ENCODE measurements around the gene CTBP2. TPM values are rescaled to one million over a fixed set of nuclear protein-coding genes. Genes with fewer than 3 reads are reported as not detected.
"Not testable (repeated sequence)": the region's sequence is repeated elsewhere in the genome, so short reads cannot be mapped to it uniquely, and the experiment has no call there.

CTBP2 gene
- total RNA-seq, 2 experiments from 2014 or later: 0.25 TPM; not detected in 1

- DNase-seq: no peak
- Mint-ChIP-seq H3K4me1 (no peaks in the 10 kb centered on the region), H3K9me3 (peaks cover 2% of the 10 kb centered on the region), H3K27ac (no peak overlapping the region), H3K4me3 (no peak overlapping the region), H3K36me3 (no peaks in the 10 kb centered on the region), H3K27me3 (peaks cover 19% of the 10 kb centered on the region)
Measured at GRCh38 chr10:125192005-125192404, 31.6 kb upstream of the CTBP2 start.

GRCh38 chr10:125190946-125191345, 30.6 kb upstream of the CTBP2 start:
- H3K4me1 Mint-ChIP-seq: no peaks in the 10 kb centered on the region
- H3K9me3 Mint-ChIP-seq: peaks cover 2% of the 10 kb centered on the region
- H3K36me3 Mint-ChIP-seq: no peaks in the 10 kb centered on the region
- DNase-seq: no peak
- no peak overlapping the region for H3K27ac Mint-ChIP-seq
- H3K4me3 Mint-ChIP-seq: no peak overlapping the region
- peaks cover 24% of the 10 kb centered on the region for H3K27me3 Mint-ChIP-seq

GRCh38 chr10:125190414-125190813, 30.1 kb upstream of the CTBP2 start:
- Mint-ChIP-seq H3K4me3 (no peak overlapping the region), H3K27me3 (peaks cover 29% of the 10 kb centered on the region)

GRCh38 chr10:125189162-125189561, 28.8 kb upstream of the CTBP2 start:
- Mint-ChIP-seq H3K4me3 (no peak overlapping the region), H3K27me3 (peaks cover 32% of the 10 kb centered on the region), H3K9me3 (peaks cover 2% of the 10 kb centered on the region), H3K36me3 (no peaks in the 10 kb centered on the region), H3K27ac (no peak overlapping the region), H3K4me1 (no peaks in the 10 kb centered on the region)
- DNase-seq: no peak

More at GRCh38 chr10:125190414-125190813, 30.1 kb upstream of the CTBP2 start:
- Mint-ChIP-seq H3K9me3 (peaks cover 2% of the 10 kb centered on the region), H3K27ac (no peak overlapping the region), H3K36me3 (no peaks in the 10 kb centered on the region), H3K4me1 (no peaks in the 10 kb centered on the region)
- no peak for DNase-seq

- Mint-ChIP-seq H3K4me3 (no peak overlapping the region), H3K9me3 (peaks cover 7% of the 10 kb centered on the region), H3K4me1 (no peaks in the 10 kb centered on the region), H3K36me3 (no peaks in the 10 kb centered on the region), H3K27ac (no peak overlapping the region), H3K27me3 (peaks cover 41% of the 10 kb centered on the region)
- DNase-seq: no peak
Measured at GRCh38 chr10:125187238-125188194, 27.2 kb upstream of the CTBP2 start.

- H3K9me3 Mint-ChIP-seq: peaks cover 7% of the 10 kb centered on the region
- no peak for DNase-seq
- no peak overlapping the region for H3K27ac Mint-ChIP-seq
- no peaks in the 10 kb centered on the region for H3K36me3 Mint-ChIP-seq
- no peak overlapping the region for H3K4me3 Mint-ChIP-seq
- peaks cover 50% of the 10 kb centered on the region for H3K27me3 Mint-ChIP-seq
- no peaks in the 10 kb centered on the region for H3K4me1 Mint-ChIP-seq
Measured at GRCh38 chr10:125186431-125187170, 26.2 kb upstream of the CTBP2 start.

GRCh38 chr10:125179107-125179506, 18.7 kb upstream of the CTBP2 start:
- not testable (repeated sequence) for H3K4me3 Mint-ChIP-seq, H3K36me3 Mint-ChIP-seq, H3K4me1 Mint-ChIP-seq, DNase-seq, H3K27ac Mint-ChIP-seq
- Mint-ChIP-seq H3K27me3 (peaks cover 42% of the 10 kb centered on the region), H3K9me3 (peaks cover 16% of the 10 kb centered on the region)

- Mint-ChIP-seq H3K27me3 (peaks cover 35% of the 10 kb centered on the region), H3K9me3 (peaks cover 11% of the 10 kb centered on the region), H3K27ac (no peak overlapping the region), H3K4me1 (no peaks in the 10 kb centered on the region), H3K36me3 (no peaks in the 10 kb centered on the region), H3K4me3 (no peak overlapping the region)
- DNase-seq: no peak
Measured at GRCh38 chr10:125177641-125178640, 17.6 kb upstream of the CTBP2 start.

GRCh38 chr10:125175807-125176206, 15.4 kb upstream of the CTBP2 start:
- DNase-seq: no peak
- H3K27ac Mint-ChIP-seq: no peak overlapping the region

GRCh38 chr10:125174360-125174759, 14.0 kb upstream of the CTBP2 start:
- no peaks in the 10 kb centered on the region for H3K36me3 Mint-ChIP-seq
- peaks cover 20% of the 10 kb centered on the region for H3K27me3 Mint-ChIP-seq
- no peaks in the 10 kb centered on the region for H3K4me1 Mint-ChIP-seq
- peaks cover 5% of the 10 kb centered on the region for H3K9me3 Mint-ChIP-seq
- H3K4me3 Mint-ChIP-seq: no peak overlapping the region
- DNase-seq: no peak
- H3K27ac Mint-ChIP-seq: no peak overlapping the region

More at GRCh38 chr10:125175807-125176206, 15.4 kb upstream of the CTBP2 start:
- no peak overlapping the region for H3K4me3 Mint-ChIP-seq
- peaks cover 20% of the 10 kb centered on the region for H3K27me3 Mint-ChIP-seq
- H3K36me3 Mint-ChIP-seq: no peaks in the 10 kb centered on the region
- peaks cover 10% of the 10 kb centered on the region for H3K9me3 Mint-ChIP-seq
- H3K4me1 Mint-ChIP-seq: no peaks in the 10 kb centered on the region

GRCh38 chr10:125172694-125173093, 12.3 kb upstream of the CTBP2 start:
- no peaks in the 10 kb centered on the region for H3K36me3 Mint-ChIP-seq
- no peak overlapping the region for H3K27ac Mint-ChIP-seq
- DNase-seq: no peak
- H3K4me1 Mint-ChIP-seq: no peaks in the 10 kb centered on the region
- peaks cover 5% of the 10 kb centered on the region for H3K9me3 Mint-ChIP-seq
- H3K27me3 Mint-ChIP-seq: peaks cover 23% of the 10 kb centered on the region
- no peak overlapping the region for H3K4me3 Mint-ChIP-seq

GRCh38 chr10:125171402-125172306, 11.3 kb upstream of the CTBP2 start:
- H3K36me3 Mint-ChIP-seq: no peaks in the 10 kb centered on the region
- H3K27me3 Mint-ChIP-seq: peaks cover 24% of the 10 kb centered on the region
- H3K9me3 Mint-ChIP-seq: peaks cover 5% of the 10 kb centered on the region
- no peak overlapping the region for H3K27ac Mint-ChIP-seq
- no peaks in the 10 kb centered on the region for H3K4me1 Mint-ChIP-seq
- no peak for DNase-seq
- no peak overlapping the region for H3K4me3 Mint-ChIP-seq

GRCh38 chr10:125169915-125170314, 9.6 kb upstream of the CTBP2 start:
- Mint-ChIP-seq H3K27ac (no peak overlapping the region), H3K4me1 (no peaks in the 10 kb centered on the region), H3K36me3 (no peaks in the 10 kb centered on the region), H3K9me3 (no peaks in the 10 kb centered on the region), H3K27me3 (peaks cover 29% of the 10 kb centered on the region), H3K4me3 (no peak overlapping the region)
- no peak for DNase-seq

GRCh38 chr10:125169279-125169678, 8.9 kb upstream of the CTBP2 start:
- peaks cover 30% of the 10 kb centered on the region for H3K27me3 Mint-ChIP-seq
- DNase-seq: no peak
- no peaks in the 10 kb centered on the region for H3K36me3 Mint-ChIP-seq
- no peak overlapping the region for H3K27ac Mint-ChIP-seq
- no peaks in the 10 kb centered on the region for H3K9me3 Mint-ChIP-seq
- H3K4me3 Mint-ChIP-seq: no peak overlapping the region
- no peaks in the 10 kb centered on the region for H3K4me1 Mint-ChIP-seq
